Endodermal cell (in vitro differentiated cells): ENCODE measurements around the gene USH1C. TPM values are rescaled to one million over a fixed set of nuclear protein-coding genes. Genes with fewer than 3 reads are reported as not detected.

Experiments used
- DNase-seq: peaks from one replicate; pipeline ENCODE4 v3.0.0-alpha.2; 2017
- H3K27ac ChIP-seq: 2 replicates; pipeline ENCODE4 v1.5.1; 2013; ENCODE audit warnings: mild to moderate bottlenecking, low read depth, low read length, moderate library complexity
- H3K27me3 ChIP-seq: 2 replicates; pipeline ENCODE4 v1.6.1; 2013; ENCODE audit warnings: mild to moderate bottlenecking, low read length, moderate library complexity; ENCODE audit not compliant: insufficient read depth, control insufficient read depth, poor library complexity, severe bottlenecking
- H3K36me3 ChIP-seq: 2 replicates; pipeline ENCODE4 v1.7.0; 2013; ENCODE audit warnings: mild to moderate bottlenecking, low read length, moderate library complexity; ENCODE audit not compliant: control insufficient read depth, insufficient read depth
- H3K4me1 ChIP-seq: one replicate; pipeline ENCODE4 v1.7.0; 2013; ENCODE audit warnings: low read length; ENCODE audit not compliant: control insufficient read depth, insufficient read depth
- H3K4me3 ChIP-seq: 2 replicates; pipeline ENCODE4 v1.5.1; 2013; ENCODE audit warnings: mild to moderate bottlenecking, low read length, moderate library complexity
- H3K9ac ChIP-seq: 2 replicates; pipeline ENCODE4 v1.6.1; 2013; ENCODE audit warnings: mild to moderate bottlenecking, low read length, moderate library complexity; ENCODE audit not compliant: poor library complexity, severe bottlenecking; ENCODE audit errors: extremely low read depth
- H3K9me3 ChIP-seq: 2 replicates; pipeline ENCODE4 v1.6.1; 2013; ENCODE audit warnings: mild to moderate bottlenecking, low read length, moderate library complexity; ENCODE audit not compliant: control insufficient read depth
- H3K27ac Mint-ChIP-seq: 2 replicates; pipeline ENCODE4 v1.8.0; 2020; ENCODE audit warnings: mixed read lengths
- H3K27me3 Mint-ChIP-seq: 2 replicates; pipeline ENCODE4 v1.8.0; 2021; ENCODE audit warnings: mild to moderate bottlenecking, mixed read lengths; ENCODE audit not compliant: insufficient read depth
- H3K36me3 Mint-ChIP-seq: 2 replicates; pipeline ENCODE4 v1.8.0; 2020; ENCODE audit warnings: low read depth, mixed read lengths
- H3K4me1 Mint-ChIP-seq: 2 replicates; pipeline ENCODE4 v1.8.0; 2020; ENCODE audit warnings: mixed read lengths
- H3K4me3 Mint-ChIP-seq: 2 replicates; pipeline ENCODE4 v1.8.0; 2020; ENCODE audit warnings: mild to moderate bottlenecking, moderate library complexity, mixed read lengths
- H3K9me3 Mint-ChIP-seq: 2 replicates; pipeline ENCODE4 v1.8.0; 2020; ENCODE audit warnings: mild to moderate bottlenecking, mixed read lengths
- CTCF ChIP-seq: fragments of 200-600 bp; sonication (generic); conservative IDR thresholded peaks from 2 replicates; pipeline ENCODE4 v1.5.0; 2021; ENCODE audit warnings: antibody characterized with exemption, mild to moderate bottlenecking
- WGBS, 2 experiments: methylation state at CpG; one replicate each; pipeline versions ENCODE4 v1.1.5 to v1.1.7; 2013; ENCODE audit warnings: missing lambda C conversion rate in 2 of 2, mixed read lengths in 1 of 2; ENCODE audit not compliant: insufficient coverage in 1 of 2, insufficient read length in 1 of 2; 5-methylcytosine and 5-hydroxymethylcytosine counted together
- total RNA-seq, 2 donors: library from RNA; stranded (reverse); fragmentation: NEBNext Ultra II Directional in 1 of 2; extraction: Animal tissue kit (Norgen Biotek cat#: 25700) in 1 of 2; gene quantifications; 2 replicates in 1 of 2; 3 replicates in 1 of 2; pipeline ENCODE4 v1.2.1, GENCODE V29; 2021

The USH1C gene
- total RNA-seq, 2 donors from 2014 or later, result 1.5 to 2.8 TPM

DNA sequence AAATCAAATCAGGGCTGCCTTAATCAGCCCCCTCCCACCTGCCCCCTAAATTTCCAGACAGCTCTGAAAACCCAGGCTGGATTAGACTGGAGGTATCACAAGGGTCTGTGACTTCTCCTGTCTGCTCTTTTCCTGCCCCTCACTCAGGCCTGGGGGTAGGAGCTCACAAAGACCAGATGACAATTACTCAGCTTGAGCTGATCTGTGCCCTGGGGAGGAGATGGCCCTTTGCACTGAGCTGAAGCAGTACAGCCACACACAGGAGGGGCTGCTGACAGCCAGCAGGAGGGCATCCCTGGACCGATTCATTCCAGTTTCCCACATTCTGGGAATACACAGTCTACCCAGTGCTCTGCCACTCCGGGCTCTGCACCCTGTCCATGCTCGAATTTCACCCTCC is 71.7 kb downstream of the USH1C start:
- WGBS, 2 experiments, result 33 to 44% methylated on average over 1 to 3 of the region's 3 CpGs
- Histone ChIP-seq H3K9ac (no peak overlapping the region), H3K4me1 (no peaks in the 10 kb centered on the region), H3K36me3 (no peaks in the 10 kb centered on the region), H3K27me3 (peaks cover 41% of the 10 kb centered on the region), H3K4me3 (no peak overlapping the region), H3K9me3 (no peaks in the 10 kb centered on the region), H3K27ac (no peak overlapping the region)
- Mint-ChIP-seq H3K27ac (no peak overlapping the region), H3K4me3 (no peak overlapping the region), H3K27me3 (peaks cover 68% of the 10 kb centered on the region), H3K36me3 (no peaks in the 10 kb centered on the region), H3K9me3 (no peaks in the 10 kb centered on the region), H3K4me1 (peaks cover 9% of the 10 kb centered on the region)
- no peak for TF ChIP-seq CTCF
- no peak for DNase-seq

DNA sequence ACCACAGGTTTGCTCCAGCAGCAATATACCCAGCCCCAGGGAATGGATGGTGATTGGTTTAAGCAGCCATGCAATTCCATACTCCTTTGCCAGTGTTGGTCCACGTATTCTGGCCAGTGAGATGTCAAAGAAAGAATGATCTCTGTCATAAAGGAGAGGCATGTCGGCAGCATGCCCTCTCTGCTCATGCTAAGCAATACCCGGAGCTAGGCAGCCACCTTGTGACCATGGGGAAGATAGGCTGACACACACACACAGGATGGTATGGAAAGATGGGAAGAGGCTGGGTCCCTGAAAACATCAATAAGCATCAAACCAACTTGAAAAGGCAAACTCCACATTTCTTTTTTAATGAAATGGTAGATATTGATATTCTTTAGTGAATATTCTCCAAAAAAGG is 72.7 kb downstream of the USH1C start:
- Histone ChIP-seq H3K27me3 (peaks cover 32% of the 10 kb centered on the region), H3K27ac (no peak overlapping the region), H3K4me1 (no peaks in the 10 kb centered on the region), H3K9me3 (no peaks in the 10 kb centered on the region), H3K36me3 (no peaks in the 10 kb centered on the region), H3K4me3 (no peak overlapping the region), H3K9ac (no peak overlapping the region)
- Mint-ChIP-seq H3K4me3 (no peak overlapping the region), H3K9me3 (no peaks in the 10 kb centered on the region), H3K27ac (no peak overlapping the region), H3K4me1 (peaks cover 9% of the 10 kb centered on the region), H3K36me3 (no peaks in the 10 kb centered on the region), H3K27me3 (peaks cover 62% of the 10 kb centered on the region)
- no peak for TF ChIP-seq CTCF
- DNase-seq, result no peak
- WGBS, 2 experiments, result 86 to 92% methylated on average over 2 to 3 of the region's 3 CpGs

DNA sequence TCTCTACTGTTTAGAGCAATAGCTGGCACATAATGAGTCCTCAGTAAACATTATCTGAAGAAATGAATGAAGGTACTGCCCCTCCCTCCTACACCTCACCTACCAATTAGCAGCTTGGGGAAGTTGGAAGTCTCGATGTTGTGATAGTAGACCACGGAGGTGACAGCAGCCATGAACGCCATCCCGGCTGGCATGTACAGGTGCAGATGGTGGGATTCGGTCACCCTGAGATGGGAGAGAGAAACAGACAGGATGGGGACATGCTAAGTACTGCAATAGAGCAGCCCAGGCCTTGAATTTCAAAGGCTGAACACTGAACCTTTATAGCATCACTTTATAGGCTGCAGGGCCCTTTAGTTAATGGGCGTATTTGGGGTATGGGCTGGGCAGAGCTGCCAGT is 74.2 kb downstream of the USH1C start:
- 94 to 100% methylated on average over 6 of the region's 6 CpGs for WGBS, 2 experiments
- Mint-ChIP-seq H3K4me1 (peaks cover 2% of the 10 kb centered on the region), H3K27ac (no peak overlapping the region), H3K27me3 (peaks cover 49% of the 10 kb centered on the region), H3K4me3 (no peak overlapping the region), H3K9me3 (no peaks in the 10 kb centered on the region), H3K36me3 (no peaks in the 10 kb centered on the region)
- no peak overlapping the region for H3K9ac ChIP-seq
- H3K27me3 ChIP-seq, result peaks cover 17% of the 10 kb centered on the region
- TF ChIP-seq CTCF, result no peak
- no peaks in the 10 kb centered on the region for H3K4me1 ChIP-seq
- H3K36me3 ChIP-seq, result no peaks in the 10 kb centered on the region
- no peaks in the 10 kb centered on the region for H3K9me3 ChIP-seq
- no peak overlapping the region for H3K4me3 ChIP-seq
- no peak overlapping the region for H3K27ac ChIP-seq
- no peak for DNase-seq
